Tibial nerve (tissue), 3 donors: Measurements from ENCODE around the gene LIPK.

Source experiments
- CTCF ChIP-seq, 5 experiments: fragments of 200-600 bp in 3 of 5; fragments of 450-650 bp in 2 of 5; sonication (generic) in 3 of 5; IDR thresholded peaks; one replicate each; pipeline ENCODE4 v1.5.1; 2016 to 2019; ENCODE audit warnings: antibody characterized with exemption in 5 of 5, mild to moderate bottlenecking in 3 of 5, moderate library complexity in 2 of 5
- POLR2A ChIP-seq, 2 donors: fragments of 450-650 bp; IDR thresholded peaks; one replicate each; pipeline ENCODE4 v1.6.1; 2017; ENCODE audit warnings: antibody characterized with exemption in 2 of 2, mild to moderate bottlenecking in 2 of 2, moderate library complexity in 2 of 2

GRCh38 chr10:88745633-88746032 lies 39.6 kb downstream of the LIPK start:
- TF ChIP-seq CTCF (IDR thresholded peaks at IDR 0.05) (no peak), POLR2A (IDR thresholded peaks at IDR 0.05) (no peak)
